Measurements from ENCODE around the gene PLS3. TPM values are rescaled to one million over a fixed set of nuclear protein-coding genes. Genes with fewer than 3 reads are reported as not detected.
A peak's percentile ranks its signal among the peaks of the same experiment; 100 is the strongest.
"Not testable (repeated sequence)": the region's sequence is repeated elsewhere in the genome, so short reads cannot be mapped to it uniquely, and the experiment has no call there.

The PLS3 gene
- polyA plus RNA-seq, 2 donors = 59.6 to 103 TPM

GRCh38 chrX:115535844-115536243 is 25.1 kb upstream of the PLS3 start:
- Histone ChIP-seq H3K9me3 (ENCODE audit: control insufficient read depth in 2 of 2, insufficient read depth in 1 of 2, low read depth in 1 of 2, low read length in 1 of 2) (no peaks in the 10 kb centered on the region), H3K4me1 (ENCODE audit: control insufficient read depth in 2 of 2, insufficient read depth in 2 of 2, low read length in 1 of 2) (no peaks in the 10 kb centered on the region), H3K27ac (ENCODE audit: low read depth in 2 of 2, low read length in 1 of 2) (no peak overlapping the region), H3K36me3 (ENCODE audit: control insufficient read depth in 2 of 2, insufficient read depth in 2 of 2, low read length in 1 of 2) (no peaks in the 10 kb centered on the region), H3K27me3 (ENCODE audit: control insufficient read depth in 1 of 2, insufficient read depth in 2 of 2, low read length in 2 of 2) (no peaks in the 10 kb centered on the region), H3K4me3 (ENCODE audit: low read depth in 1 of 2, low read length in 2 of 2) (no peak overlapping the region)
- 79 to 92% methylated on average over 1 of the region's 1 CpG for WGBS, 2 donors

DNA sequence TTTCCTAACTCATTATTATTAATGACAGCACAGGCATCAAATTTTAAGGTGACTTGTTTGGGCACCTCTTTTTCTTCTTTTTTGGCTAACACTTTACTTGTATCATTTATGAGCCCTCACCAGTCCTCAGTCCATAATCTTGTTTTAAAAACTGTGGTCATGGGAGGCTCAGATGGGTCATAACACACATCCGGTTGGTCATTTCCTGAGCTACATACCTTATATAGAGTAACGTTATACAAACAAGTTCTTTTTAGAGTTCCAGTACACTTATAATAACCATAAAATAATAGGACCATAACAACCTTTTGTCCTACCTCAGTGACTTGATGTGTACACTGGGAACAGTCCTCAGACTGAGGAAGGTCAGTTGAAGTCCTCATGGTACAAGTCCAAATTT is 21.1 kb upstream of the PLS3 start:
- Histone ChIP-seq H3K9me3 (ENCODE audit: control insufficient read depth in 2 of 2, insufficient read depth in 1 of 2, low read depth in 1 of 2, low read length in 1 of 2) (no peaks in the 10 kb centered on the region), H3K27ac (ENCODE audit: low read depth in 2 of 2, low read length in 1 of 2) (no peak overlapping the region), H3K36me3 (ENCODE audit: control insufficient read depth in 2 of 2, insufficient read depth in 2 of 2, low read length in 1 of 2) (no peaks in the 10 kb centered on the region), H3K4me3 (ENCODE audit: low read depth in 1 of 2, low read length in 2 of 2) (no peak overlapping the region), H3K4me1 (ENCODE audit: control insufficient read depth in 2 of 2, insufficient read depth in 2 of 2, low read length in 1 of 2) (no peaks in the 10 kb centered on the region), H3K27me3 (ENCODE audit: control insufficient read depth in 1 of 2, insufficient read depth in 2 of 2, low read length in 2 of 2) (no peaks in the 10 kb centered on the region)
- 69 to 79% methylated on average over 2 of the region's 2 CpGs for WGBS, 2 donors

- H3K4me1 ChIP-seq (ENCODE audit: control insufficient read depth in 2 of 2, insufficient read depth in 2 of 2, low read length in 1 of 2); H3K27me3 ChIP-seq (ENCODE audit: control insufficient read depth in 1 of 2, insufficient read depth in 2 of 2, low read length in 2 of 2); H3K9me3 ChIP-seq (ENCODE audit: control insufficient read depth in 2 of 2, insufficient read depth in 1 of 2, low read depth in 1 of 2, low read length in 1 of 2); H3K27ac ChIP-seq (ENCODE audit: low read depth in 2 of 2, low read length in 1 of 2); H3K4me3 ChIP-seq (ENCODE audit: low read depth in 1 of 2, low read length in 2 of 2); H3K36me3 ChIP-seq (ENCODE audit: control insufficient read depth in 2 of 2, insufficient read depth in 2 of 2, low read length in 1 of 2): not testable (repeated sequence)
- 77 to 80% methylated on average over 10 of the region's 10 CpGs for WGBS, 2 donors
Observed at GRCh38 chrX:115541045-115541444, 19.9 kb upstream of the PLS3 start.

- Histone ChIP-seq H3K27me3 (ENCODE audit: control insufficient read depth in 1 of 2, insufficient read depth in 2 of 2, low read length in 2 of 2) (peaks cover 0 to 3% of the 10 kb centered on the region in 2 donors), H3K4me1 (ENCODE audit: control insufficient read depth in 2 of 2, insufficient read depth in 2 of 2, low read length in 1 of 2) (no peaks in the 10 kb centered on the region), H3K27ac (ENCODE audit: low read depth in 2 of 2, low read length in 1 of 2) (no peak overlapping the region), H3K36me3 (ENCODE audit: control insufficient read depth in 2 of 2, insufficient read depth in 2 of 2, low read length in 1 of 2) (no peaks in the 10 kb centered on the region), H3K9me3 (ENCODE audit: control insufficient read depth in 2 of 2, insufficient read depth in 1 of 2, low read depth in 1 of 2, low read length in 1 of 2) (no peaks in the 10 kb centered on the region), H3K4me3 (ENCODE audit: low read depth in 1 of 2, low read length in 2 of 2) (no peak overlapping the region)
- 38 to 83% methylated on average over 2 of the region's 2 CpGs for WGBS, 2 donors
Observed at GRCh38 chrX:115547448-115547847, 13.5 kb upstream of the PLS3 start.

DNA sequence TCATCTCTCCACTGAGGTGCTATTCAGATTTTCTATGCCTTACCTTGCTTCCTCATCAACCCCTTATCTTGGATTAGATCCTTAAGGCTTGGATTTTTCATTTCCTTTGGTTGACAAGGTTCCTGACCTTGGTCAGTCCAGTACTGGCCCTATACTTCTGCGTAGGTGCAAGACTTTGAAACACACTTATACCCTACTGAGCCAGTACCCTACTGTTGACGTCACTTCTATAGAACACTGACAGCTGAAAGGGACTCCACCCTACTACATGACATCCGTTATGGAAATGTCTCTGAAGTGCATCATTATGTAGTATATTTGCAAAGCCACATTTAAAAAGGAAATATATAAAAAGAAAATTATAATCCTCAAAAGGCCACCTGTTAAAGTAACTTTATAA is 12.0 kb upstream of the PLS3 start:
- H3K27me3 ChIP-seq (ENCODE audit: control insufficient read depth in 1 of 2, insufficient read depth in 2 of 2, low read length in 2 of 2) = peaks cover 0 to 3% of the 10 kb centered on the region in 2 donors
- H3K27ac ChIP-seq (ENCODE audit: low read depth in 2 of 2, low read length in 1 of 2) = no peak overlapping the region
- WGBS, 2 donors = 57 to 72% methylated on average over 3 of the region's 3 CpGs
- H3K4me3 ChIP-seq (ENCODE audit: low read depth in 1 of 2, low read length in 2 of 2) = no peak overlapping the region
- no peaks in the 10 kb centered on the region for H3K4me1 ChIP-seq (ENCODE audit: control insufficient read depth in 2 of 2, insufficient read depth in 2 of 2, low read length in 1 of 2)
- H3K9me3 ChIP-seq (ENCODE audit: control insufficient read depth in 2 of 2, insufficient read depth in 1 of 2, low read depth in 1 of 2, low read length in 1 of 2) = no peaks in the 10 kb centered on the region
- H3K36me3 ChIP-seq (ENCODE audit: control insufficient read depth in 2 of 2, insufficient read depth in 2 of 2, low read length in 1 of 2) = no peaks in the 10 kb centered on the region

DNA sequence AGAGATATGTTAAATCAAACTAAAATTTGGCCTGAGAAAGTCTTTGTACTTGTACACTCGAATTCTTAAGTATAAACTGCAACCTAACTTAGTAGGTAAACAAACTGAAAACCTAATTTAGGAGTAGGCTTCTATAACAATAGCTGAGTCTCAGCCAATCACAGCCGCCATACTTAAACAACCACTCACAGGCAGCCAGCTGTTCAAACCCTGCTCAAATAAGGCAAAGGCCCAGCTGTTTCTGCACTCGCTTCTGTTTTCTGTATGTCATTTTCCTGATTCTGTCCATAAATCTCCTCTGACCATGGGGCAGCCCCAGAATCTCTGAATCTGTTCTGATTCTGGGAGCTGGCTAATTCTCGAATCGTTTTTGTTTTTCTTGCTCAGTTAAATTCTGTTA is 7.8 kb upstream of the PLS3 start:
- H3K27ac ChIP-seq (ENCODE audit: low read depth in 2 of 2, low read length in 1 of 2) = no peak overlapping the region
- H3K36me3 ChIP-seq (ENCODE audit: control insufficient read depth in 2 of 2, insufficient read depth in 2 of 2, low read length in 1 of 2) = no peaks in the 10 kb centered on the region
- no peaks in the 10 kb centered on the region for H3K4me1 ChIP-seq (ENCODE audit: control insufficient read depth in 2 of 2, insufficient read depth in 2 of 2, low read length in 1 of 2)
- no peaks in the 10 kb centered on the region for H3K27me3 ChIP-seq (ENCODE audit: control insufficient read depth in 1 of 2, insufficient read depth in 2 of 2, low read length in 2 of 2)
- 61 to 79% methylated on average over 5 of the region's 5 CpGs for WGBS, 2 donors
- H3K9me3 ChIP-seq (ENCODE audit: control insufficient read depth in 2 of 2, insufficient read depth in 1 of 2, low read depth in 1 of 2, low read length in 1 of 2) = no peaks in the 10 kb centered on the region
- H3K4me3 ChIP-seq (ENCODE audit: low read depth in 1 of 2, low read length in 2 of 2) = no peak overlapping the region

- Histone ChIP-seq H3K9me3 (ENCODE audit: control insufficient read depth in 2 of 2, insufficient read depth in 1 of 2, low read depth in 1 of 2, low read length in 1 of 2) (peaks cover 0 to 5% of the 10 kb centered on the region in 2 donors), H3K36me3 (ENCODE audit: control insufficient read depth in 2 of 2, insufficient read depth in 2 of 2, low read length in 1 of 2) (no peaks in the 10 kb centered on the region), H3K4me1 (ENCODE audit: control insufficient read depth in 2 of 2, insufficient read depth in 2 of 2, low read length in 1 of 2) (peaks cover 0 to 4% of the 10 kb centered on the region in 2 donors), H3K27me3 (ENCODE audit: control insufficient read depth in 1 of 2, insufficient read depth in 2 of 2, low read length in 2 of 2) (no peaks in the 10 kb centered on the region), H3K27ac (ENCODE audit: low read depth in 2 of 2, low read length in 1 of 2) (no peak overlapping the region), H3K4me3 (ENCODE audit: low read depth in 1 of 2, low read length in 2 of 2) (no peak overlapping the region)
- WGBS, 2 donors = 48 to 49% methylated on average over 3 of the region's 3 CpGs
Observed at GRCh38 chrX:115559672-115560071, 1.3 kb upstream of the PLS3 start.

DNA sequence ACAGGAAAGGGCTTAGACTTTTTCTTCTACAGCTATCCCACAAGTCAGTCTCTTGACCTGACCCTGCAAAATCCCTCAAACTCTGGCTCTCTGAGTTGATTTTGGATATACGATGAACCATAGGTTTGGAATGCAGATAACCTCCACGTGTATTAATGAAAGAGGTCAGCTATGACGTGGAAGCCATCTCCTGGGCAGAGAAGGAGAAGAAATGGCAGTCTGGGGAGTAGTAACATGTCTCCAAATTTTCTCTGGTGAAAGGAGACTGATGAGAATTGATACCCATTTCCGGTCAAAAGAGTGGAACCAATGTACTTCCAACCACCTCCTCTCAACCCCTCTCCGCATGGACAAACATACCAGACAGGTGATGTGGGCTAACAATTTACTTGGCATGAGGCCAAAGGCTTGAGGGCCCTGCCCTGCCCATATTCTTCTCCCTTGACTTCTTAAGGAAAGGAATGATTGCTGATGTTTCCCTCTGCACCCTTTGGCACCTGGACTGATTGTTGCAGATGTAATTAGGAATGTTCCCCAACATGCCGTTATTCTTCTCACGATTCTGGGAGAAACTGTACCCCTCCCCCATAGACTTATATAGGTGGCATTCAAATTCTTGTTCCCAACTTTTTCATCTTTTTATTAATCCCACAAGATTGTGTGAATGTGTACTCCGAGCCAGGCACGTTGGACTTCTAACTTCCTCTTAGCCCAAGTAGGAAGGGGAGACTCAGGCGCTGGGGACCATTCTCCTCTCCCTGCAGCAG is 580 bp upstream of the PLS3 start:
- WGBS, 2 donors = 25 to 29% methylated on average over 10 of the region's 10 CpGs
- no peaks in the 10 kb centered on the region for H3K27me3 ChIP-seq (ENCODE audit: control insufficient read depth in 1 of 2, insufficient read depth in 2 of 2, low read length in 2 of 2)
- peak overlapping the region; percentile 76 to 87 for H3K27ac ChIP-seq (ENCODE audit: low read depth in 2 of 2, low read length in 1 of 2)
- H3K9me3 ChIP-seq (ENCODE audit: control insufficient read depth in 2 of 2, insufficient read depth in 1 of 2, low read depth in 1 of 2, low read length in 1 of 2) = peaks cover 0 to 5% of the 10 kb centered on the region in 2 donors
- peaks cover 0 to 4% of the 10 kb centered on the region in 2 donors for H3K4me1 ChIP-seq (ENCODE audit: control insufficient read depth in 2 of 2, insufficient read depth in 2 of 2, low read length in 1 of 2)
- H3K36me3 ChIP-seq (ENCODE audit: control insufficient read depth in 2 of 2, insufficient read depth in 2 of 2, low read length in 1 of 2) = no peaks in the 10 kb centered on the region
- H3K4me3 ChIP-seq (ENCODE audit: low read depth in 1 of 2, low read length in 2 of 2) = peak overlapping the region; percentile 61 to 74

- no peaks in the 10 kb centered on the region for H3K36me3 ChIP-seq (ENCODE audit: control insufficient read depth in 2 of 2, insufficient read depth in 2 of 2, low read length in 1 of 2)
- H3K27ac ChIP-seq (ENCODE audit: low read depth in 2 of 2, low read length in 1 of 2) = peak overlapping the region; percentile 76 to 87
- WGBS, 2 donors = 2 to 6% methylated on average over 51 to 55 of the region's 55 CpGs
- peaks cover 0 to 4% of the 10 kb centered on the region in 2 donors for H3K4me1 ChIP-seq (ENCODE audit: control insufficient read depth in 2 of 2, insufficient read depth in 2 of 2, low read length in 1 of 2)
- H3K9me3 ChIP-seq (ENCODE audit: control insufficient read depth in 2 of 2, insufficient read depth in 1 of 2, low read depth in 1 of 2, low read length in 1 of 2) = peaks cover 0 to 5% of the 10 kb centered on the region in 2 donors
- no peaks in the 10 kb centered on the region for H3K27me3 ChIP-seq (ENCODE audit: control insufficient read depth in 1 of 2, insufficient read depth in 2 of 2, low read length in 2 of 2)
- peak overlapping the region; percentile 61 to 74 for H3K4me3 ChIP-seq (ENCODE audit: low read depth in 1 of 2, low read length in 2 of 2)
Observed at GRCh38 chrX:115561605-115562479, 868 bp downstream of the PLS3 start.
